SU-DHL-6 (cell line): ENCODE data around the gene EEF1A2.

Experiments
- H2AFZ ChIP-seq: fragments of 200-600 bp; sonication (generic); 2 replicates; pipeline ENCODE4 v1.6.1; 2014; ENCODE audit warnings: low read depth, mild to moderate bottlenecking, moderate library complexity, mixed read lengths, antibody characterized with exemption, low read length; ENCODE audit not compliant: severe bottlenecking
- H3F3A ChIP-seq: fragments of 200-600 bp; shearing (Covaris generic); 2 replicates; pipeline ENCODE4 v1.6.0; 2016; ENCODE audit warnings: antibody characterized with exemption, mild to moderate bottlenecking; ENCODE audit not compliant: insufficient read depth
- H3K27ac ChIP-seq: fragments of 200-600 bp; sonication (generic); 2 replicates; pipeline ENCODE4 v1.5.1; 2016; ENCODE audit warnings: low read depth, mild to moderate bottlenecking, low read length, moderate library complexity, mixed read lengths
- H3K27me3 ChIP-seq: fragments of 200-600 bp; sonication (generic), shearing (Covaris generic); 2 replicates; pipeline ENCODE4 v1.6.0; 2014; ENCODE audit warnings: mild to moderate bottlenecking, low read length
- H3K36me3 ChIP-seq: fragments of 200-600 bp; sonication (generic); 2 replicates; pipeline ENCODE4 v1.6.1; 2014; ENCODE audit warnings: mild to moderate bottlenecking, low read length, mixed read lengths
- H3K4me2 ChIP-seq: fragments of 300-600, 200-600 bp; shearing (Covaris generic), sonication (generic); 2 replicates; pipeline ENCODE4 v1.6.0; 2014; ENCODE audit warnings: low read length, low read depth, mild to moderate bottlenecking; ENCODE audit not compliant: poor library complexity, severe bottlenecking
- H3K4me3 ChIP-seq: fragments of 200-600 bp; sonication (generic); 2 replicates; pipeline ENCODE4 v1.5.1; 2014; ENCODE audit warnings: antibody characterized with exemption, low read length, mild to moderate bottlenecking, mixed read lengths; ENCODE audit not compliant: insufficient read depth, poor library complexity, severe bottlenecking
- H3K79me2 ChIP-seq: fragments of 200-600 bp; sonication (generic); 2 replicates; pipeline ENCODE4 v1.6.1; 2014; ENCODE audit warnings: mild to moderate bottlenecking, low read length, moderate library complexity; ENCODE audit not compliant: insufficient read depth
- H3K9ac ChIP-seq: fragments of 200-600 bp; sonication (generic); 2 replicates; pipeline ENCODE4 v1.7.0; 2014; ENCODE audit warnings: mild to moderate bottlenecking, low read length
- H3K9me2 ChIP-seq: fragments of 200-600 bp; sonication (generic); replicated peaks from 2 replicates; pipeline ENCODE4 v1.6.1; 2014; ENCODE audit warnings: low read length; ENCODE audit not compliant: insufficient read depth
- H3K9me3 ChIP-seq: fragments of 200-600 bp; sonication (generic); 2 replicates; pipeline ENCODE4 v1.6.1; 2014; ENCODE audit warnings: low read length, mixed read lengths; ENCODE audit not compliant: insufficient read depth
- H4K20me1 ChIP-seq: fragments of 200-600 bp; sonication (generic); 2 replicates; pipeline ENCODE4 v1.6.1; 2014; ENCODE audit warnings: low read depth, mild to moderate bottlenecking, antibody characterized with exemption, low read length, moderate library complexity, mixed read lengths
- EZH2phosphoT487 ChIP-seq: fragments of 200-600 bp; sonication (generic), shearing (Covaris generic); conservative IDR thresholded peaks from 2 replicates; pipeline ENCODE4 v1.6.1; 2018; ENCODE audit warnings: mild to moderate bottlenecking, antibody characterized with exemption, low read length, moderate library complexity, mixed read lengths
- TF ChIP-seq, protein P1 (sequence below): fragments of 200-600 bp; sonication (generic); IDR thresholded peaks from one replicate; pipeline ENCODE4 v1.5.1; 2017; ENCODE audit warnings: antibody characterized with exemption, mild to moderate bottlenecking, low read length, moderate library complexity; ENCODE audit not compliant: insufficient read depth, poor library complexity, severe bottlenecking

EEF1A2 gene

DNA sequence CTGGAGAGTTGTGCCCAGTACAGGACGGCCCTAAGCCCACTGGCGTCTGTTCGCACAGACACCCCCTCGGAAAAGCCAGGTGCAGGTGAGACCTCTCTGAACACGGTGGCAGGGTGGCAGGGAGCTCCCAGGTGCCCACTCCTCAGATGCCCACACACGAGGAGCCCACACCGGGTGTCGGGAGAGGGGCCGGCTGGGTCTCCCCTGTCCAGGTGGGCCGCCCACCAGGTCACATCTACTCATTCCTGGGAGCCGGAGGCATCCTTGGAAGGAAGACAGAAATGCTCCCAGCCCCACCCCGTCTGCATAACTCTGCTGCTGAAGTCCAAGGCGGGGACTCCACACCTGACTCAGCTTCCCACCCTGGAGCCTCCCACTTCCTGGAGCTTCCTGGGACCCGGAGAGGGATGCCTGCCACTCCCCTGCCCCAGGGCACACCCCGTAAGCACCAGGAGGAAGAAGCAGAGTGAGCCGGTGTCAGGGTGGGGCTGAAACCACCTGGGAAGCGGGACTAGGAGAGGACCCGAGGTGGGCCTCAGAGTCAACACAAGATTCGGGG lies 46.2 kb upstream of the EEF1A2 start:
- Histone ChIP-seq H3K9ac (no peak overlapping the region), H3K4me3 (no peak overlapping the region), H3K27me3 (no peaks in the 10 kb centered on the region), H4K20me1 (no peaks in the 10 kb centered on the region; the same call in 1 of the 2 replicates), H3K79me2 (no peaks in the 10 kb centered on the region), H2AFZ (no peak overlapping the region), H3K27ac (no peak overlapping the region), H3K4me2 (no peak overlapping the region), H3K36me3 (no peaks in the 10 kb centered on the region), H3F3A (no peaks in the 10 kb centered on the region), H3K9me2 (no peaks in the 10 kb centered on the region), H3K9me3 (no peaks in the 10 kb centered on the region)
- TF ChIP-seq EZH2phosphoT487: no peak
- TF ChIP-seq, protein P1, sequence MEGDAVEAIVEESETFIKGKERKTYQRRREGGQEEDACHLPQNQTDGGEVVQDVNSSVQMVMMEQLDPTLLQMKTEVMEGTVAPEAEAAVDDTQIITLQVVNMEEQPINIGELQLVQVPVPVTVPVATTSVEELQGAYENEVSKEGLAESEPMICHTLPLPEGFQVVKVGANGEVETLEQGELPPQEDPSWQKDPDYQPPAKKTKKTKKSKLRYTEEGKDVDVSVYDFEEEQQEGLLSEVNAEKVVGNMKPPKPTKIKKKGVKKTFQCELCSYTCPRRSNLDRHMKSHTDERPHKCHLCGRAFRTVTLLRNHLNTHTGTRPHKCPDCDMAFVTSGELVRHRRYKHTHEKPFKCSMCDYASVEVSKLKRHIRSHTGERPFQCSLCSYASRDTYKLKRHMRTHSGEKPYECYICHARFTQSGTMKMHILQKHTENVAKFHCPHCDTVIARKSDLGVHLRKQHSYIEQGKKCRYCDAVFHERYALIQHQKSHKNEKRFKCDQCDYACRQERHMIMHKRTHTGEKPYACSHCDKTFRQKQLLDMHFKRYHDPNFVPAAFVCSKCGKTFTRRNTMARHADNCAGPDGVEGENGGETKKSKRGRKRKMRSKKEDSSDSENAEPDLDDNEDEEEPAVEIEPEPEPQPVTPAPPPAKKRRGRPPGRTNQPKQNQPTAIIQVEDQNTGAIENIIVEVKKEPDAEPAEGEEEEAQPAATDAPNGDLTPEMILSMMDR: no peak

DNA sequence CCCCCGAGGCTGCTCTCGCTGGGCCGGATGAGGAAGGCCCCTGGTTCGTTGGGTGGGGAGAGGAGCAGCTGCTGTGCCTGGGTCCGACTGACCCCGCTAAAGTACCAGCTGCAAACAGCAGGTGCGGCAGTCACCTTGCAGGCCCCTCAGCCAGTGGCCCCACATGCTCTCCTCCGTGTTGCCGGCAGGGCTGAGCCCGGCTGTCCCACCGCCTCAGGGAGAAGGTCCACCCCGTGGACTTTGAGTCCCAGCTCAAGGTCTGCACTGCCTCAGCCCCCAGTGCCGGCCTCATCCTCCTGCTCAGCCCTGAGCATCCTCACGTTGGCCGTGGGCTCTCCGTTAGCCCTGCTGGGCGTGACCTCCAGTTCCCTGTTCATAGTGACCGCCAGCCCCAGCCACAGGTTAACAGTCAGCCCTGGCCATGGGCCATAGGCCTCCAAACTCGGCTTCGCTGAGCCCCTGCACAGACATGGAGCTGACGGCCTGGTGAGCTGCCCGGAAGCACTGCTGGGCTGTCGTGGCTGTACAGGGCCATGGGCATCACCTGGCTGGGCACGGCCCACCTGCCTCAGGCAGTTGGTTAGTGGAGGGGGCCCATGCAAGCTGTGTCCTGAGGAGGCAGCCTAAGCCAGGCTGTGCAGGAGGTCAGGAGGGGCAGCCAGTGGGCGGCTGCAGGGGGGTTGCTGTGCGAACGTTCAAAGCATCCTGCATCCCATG lies 45.5 kb upstream of the EEF1A2 start:
- Histone ChIP-seq H3K36me3 (no peaks in the 10 kb centered on the region), H3K4me2 (no peak overlapping the region), H3K9ac (no peak overlapping the region), H4K20me1 (no peaks in the 10 kb centered on the region; the same call in 1 of the 2 replicates), H3K27me3 (no peaks in the 10 kb centered on the region), H3K9me2 (no peaks in the 10 kb centered on the region), H3K79me2 (no peaks in the 10 kb centered on the region), H2AFZ (no peak overlapping the region), H3K4me3 (no peak overlapping the region), H3K9me3 (no peaks in the 10 kb centered on the region), H3K27ac (no peak overlapping the region), H3F3A (no peaks in the 10 kb centered on the region)
- TF ChIP-seq, protein P1: no peak
- TF ChIP-seq EZH2phosphoT487: no peak

DNA sequence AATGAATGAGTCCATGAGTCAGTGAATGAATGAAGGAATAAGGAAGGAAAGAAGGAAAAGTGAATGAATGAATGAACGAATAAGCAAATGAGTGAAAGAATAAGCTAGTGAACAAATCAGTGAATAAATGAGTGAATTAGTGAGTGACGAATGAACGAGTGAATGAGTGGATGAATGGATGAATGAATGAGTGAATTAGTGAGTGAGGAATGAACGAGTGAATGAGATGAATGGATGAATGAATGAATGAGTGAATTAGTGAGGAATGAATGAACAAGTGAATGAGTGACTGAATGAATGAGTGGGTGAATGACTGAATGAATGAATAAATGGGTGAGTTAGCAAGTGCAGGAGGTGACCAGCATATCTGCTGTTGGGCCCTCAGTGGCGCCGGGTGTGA lies 44.9 kb upstream of the EEF1A2 start:
- Histone ChIP-seq H3K27me3 (no peaks in the 10 kb centered on the region), H3K9me2 (no peaks in the 10 kb centered on the region), H4K20me1 (no peaks in the 10 kb centered on the region; the same call in 1 of the 2 replicates), H3K4me3 (no peak overlapping the region), H3K79me2 (no peaks in the 10 kb centered on the region), H3K4me2 (no peak overlapping the region), H2AFZ (no peak overlapping the region), H3F3A (no peaks in the 10 kb centered on the region), H3K36me3 (no peaks in the 10 kb centered on the region), H3K9ac (no peak overlapping the region), H3K9me3 (no peaks in the 10 kb centered on the region), H3K27ac (no peak overlapping the region)
- TF ChIP-seq, protein P1: no peak
- TF ChIP-seq EZH2phosphoT487: no peak
